Neural cell (in vitro differentiated cells): ENCODE data around the gene TPMT. TPM values are rescaled to one million over a fixed set of nuclear protein-coding genes. Genes with fewer than 3 reads are reported as not detected.

Experiments used
- H2AFZ ChIP-seq: fragments of 200-600, 300-800 bp; sonication (generic), shearing (Covaris generic); 2 replicates; pipeline ENCODE4 v1.6.0; 2014; ENCODE audit warnings: low read depth, mild to moderate bottlenecking, antibody characterized with exemption, low read length, moderate library complexity
- H3F3A ChIP-seq: fragments of 200-600 bp; shearing (Covaris generic); 2 replicates; pipeline ENCODE4 v1.6.1; 2016; ENCODE audit warnings: mild to moderate bottlenecking, moderate library complexity, mixed read lengths, antibody characterized with exemption, low read length; ENCODE audit not compliant: insufficient read depth, poor library complexity, severe bottlenecking
- H3K27ac ChIP-seq: fragments of 200-600, 300-800 bp; sonication (generic), shearing (Covaris generic); 2 replicates; pipeline ENCODE4 v1.5.1; 2014; ENCODE audit warnings: mild to moderate bottlenecking, low read length, moderate library complexity
- H3K27me3 ChIP-seq: fragments of 300-800, 200-600 bp; sonication (generic), shearing (Covaris generic); 2 replicates; pipeline ENCODE4 v1.6.0; 2014; ENCODE audit warnings: mild to moderate bottlenecking, low read depth, low read length, moderate library complexity; ENCODE audit not compliant: insufficient read depth
- H3K36me3 ChIP-seq: fragments of 300-800, 200-600 bp; sonication (generic), shearing (Covaris generic); 2 replicates; pipeline ENCODE4 v1.5.1; 2014; ENCODE audit warnings: mild to moderate bottlenecking, antibody characterized with exemption, low read length, moderate library complexity; ENCODE audit not compliant: insufficient read depth
- H3K4me2 ChIP-seq: fragments of 300-800, 200-600 bp; sonication (generic), shearing (Covaris generic); 2 replicates; pipeline ENCODE4 v1.6.0; 2014; ENCODE audit warnings: mild to moderate bottlenecking, low read length
- H3K4me3 ChIP-seq: fragments of 300-800, 200-600 bp; sonication (generic), shearing (Covaris generic); 2 replicates; pipeline ENCODE4 v1.5.1; 2014; ENCODE audit warnings: mild to moderate bottlenecking, low read length, moderate library complexity
- H3K79me2 ChIP-seq: fragments of 200-600 bp; shearing (Covaris generic); replicated peaks from 2 replicates; pipeline ENCODE4 v1.6.0; 2014; ENCODE audit warnings: mild to moderate bottlenecking, low read length, moderate library complexity; ENCODE audit not compliant: insufficient read depth
- H3K9ac ChIP-seq: fragments of 300-800, 200-600 bp; sonication (generic), shearing (Covaris generic); 2 replicates; pipeline ENCODE4 v1.6.1; 2016; ENCODE audit warnings: mild to moderate bottlenecking, low read length, mixed read lengths
- H3K9me2 ChIP-seq: fragments of 200-600 bp; shearing (Covaris generic); 2 replicates; pipeline ENCODE4 v1.6.1; 2016; ENCODE audit warnings: mild to moderate bottlenecking, low read length, mixed read lengths; ENCODE audit not compliant: insufficient read depth
- H3K9me3 ChIP-seq: fragments of 200-600, 300-800 bp; sonication (generic), shearing (Covaris generic); 2 replicates; pipeline ENCODE4 v1.6.1; 2016; ENCODE audit warnings: mild to moderate bottlenecking, mixed run types, low read length, moderate library complexity, mixed read lengths
- H4K20me1 ChIP-seq: fragments of 200-600 bp; shearing (Covaris generic); 2 replicates; pipeline ENCODE4 v1.6.1; 2016; ENCODE audit warnings: mild to moderate bottlenecking, mixed run types; ENCODE audit not compliant: insufficient read depth
- EP300 ChIP-seq: fragments of 450-650 bp; conservative IDR thresholded peaks from 2 replicates; pipeline ENCODE4 v1.6.1; 2014; ENCODE audit warnings: antibody characterized with exemption, mild to moderate bottlenecking, moderate library complexity; ENCODE audit not compliant: poor library complexity, severe bottlenecking
- EZH2 ChIP-seq: fragments of 200-600, 300-800 bp; shearing (Covaris generic), sonication (generic); IDR thresholded peaks from 2 replicates; pipeline ENCODE4 v1.6.1; 2014; ENCODE audit warnings: antibody characterized with exemption, low read length, borderline replicate concordance, mild to moderate bottlenecking; ENCODE audit not compliant: insufficient read depth, poor library complexity, severe bottlenecking
- MXI1 ChIP-seq: fragments of 450-650 bp; conservative IDR thresholded peaks from 2 replicates; pipeline ENCODE4 v1.6.1; 2014; ENCODE audit warnings: antibody characterized with exemption, mild to moderate bottlenecking; ENCODE audit not compliant: poor library complexity, severe bottlenecking
- POLR2AphosphoS5 ChIP-seq: IDR thresholded peaks from 2 replicates; pipeline ENCODE4 v1.6.1; 2012
- RAD21 ChIP-seq: fragments of 450-650 bp; conservative IDR thresholded peaks from 2 replicates; pipeline ENCODE4 v1.6.1; 2014; ENCODE audit warnings: antibody characterized with exemption, mild to moderate bottlenecking, moderate library complexity
- SMC3 ChIP-seq: fragments of 450-650 bp; conservative IDR thresholded peaks from 2 replicates; pipeline ENCODE4 v1.6.1; 2014; ENCODE audit warnings: antibody characterized with exemption, mild to moderate bottlenecking, moderate library complexity; ENCODE audit not compliant: poor library complexity
- TAF1 ChIP-seq: IDR thresholded peaks from 2 replicates; pipeline ENCODE4 v1.6.1; 2012; ENCODE audit warnings: low read depth
- polyA plus RNA-seq: library from polyadenylated mRNA; depleted of rRNA; stranded (reverse); fragments of >200 nt; gene quantifications from 2 replicates; pipeline ENCODE4 v1.2.3, GENCODE V29; 2014
- TF ChIP-seq, protein P1 (sequence below): IDR thresholded peaks from 2 replicates; pipeline ENCODE4 v1.6.1; 2012; ENCODE audit warnings: borderline replicate concordance
- TF ChIP-seq, protein P2 (sequence below): fragments of 450-650 bp; IDR thresholded peaks from 2 replicates; pipeline ENCODE4 v1.5.1; 2014; ENCODE audit warnings: antibody characterized with exemption, mild to moderate bottlenecking, moderate library complexity; ENCODE audit not compliant: poor library complexity, severe bottlenecking

TPMT gene
- polyA plus RNA-seq, 1 donor from 2014 or later: 5.7 TPM

DNA sequence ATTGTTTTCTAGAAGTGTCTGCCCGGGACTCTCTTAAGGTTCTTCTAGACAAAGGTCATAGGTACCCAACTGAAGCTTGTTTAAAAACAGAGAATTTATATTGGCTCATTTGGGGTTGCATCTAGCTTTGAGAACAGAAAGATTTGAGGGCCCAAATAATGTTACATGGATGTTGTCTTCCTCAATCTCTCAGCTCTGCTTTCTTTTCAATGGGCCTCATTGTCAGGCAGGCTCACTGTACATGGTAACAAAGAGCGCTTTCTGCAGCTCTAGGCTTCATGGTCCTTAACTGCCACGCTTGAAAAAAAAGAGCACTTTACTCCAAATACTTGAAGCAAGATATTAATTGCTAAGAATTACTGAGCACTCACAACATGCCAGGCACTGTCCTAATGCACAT, 54.6 kb downstream of the TPMT start:
- Histone ChIP-seq H3K27me3 (no peaks in the 10 kb centered on the region), H2AFZ (no peak overlapping the region), H3K4me3 (no peak overlapping the region), H3K9me2 (no peaks in the 10 kb centered on the region), H3K79me2 (no peaks in the 10 kb centered on the region), H3K9me3 (no peaks in the 10 kb centered on the region), H3K27ac (no peak overlapping the region), H3K9ac (no peak overlapping the region), H3K36me3 (no peaks in the 10 kb centered on the region), H4K20me1 (no peaks in the 10 kb centered on the region), H3F3A (no peaks in the 10 kb centered on the region), H3K4me2 (no peak overlapping the region)
- TF ChIP-seq POLR2AphosphoS5: no peak
- TF ChIP-seq, protein P1, sequence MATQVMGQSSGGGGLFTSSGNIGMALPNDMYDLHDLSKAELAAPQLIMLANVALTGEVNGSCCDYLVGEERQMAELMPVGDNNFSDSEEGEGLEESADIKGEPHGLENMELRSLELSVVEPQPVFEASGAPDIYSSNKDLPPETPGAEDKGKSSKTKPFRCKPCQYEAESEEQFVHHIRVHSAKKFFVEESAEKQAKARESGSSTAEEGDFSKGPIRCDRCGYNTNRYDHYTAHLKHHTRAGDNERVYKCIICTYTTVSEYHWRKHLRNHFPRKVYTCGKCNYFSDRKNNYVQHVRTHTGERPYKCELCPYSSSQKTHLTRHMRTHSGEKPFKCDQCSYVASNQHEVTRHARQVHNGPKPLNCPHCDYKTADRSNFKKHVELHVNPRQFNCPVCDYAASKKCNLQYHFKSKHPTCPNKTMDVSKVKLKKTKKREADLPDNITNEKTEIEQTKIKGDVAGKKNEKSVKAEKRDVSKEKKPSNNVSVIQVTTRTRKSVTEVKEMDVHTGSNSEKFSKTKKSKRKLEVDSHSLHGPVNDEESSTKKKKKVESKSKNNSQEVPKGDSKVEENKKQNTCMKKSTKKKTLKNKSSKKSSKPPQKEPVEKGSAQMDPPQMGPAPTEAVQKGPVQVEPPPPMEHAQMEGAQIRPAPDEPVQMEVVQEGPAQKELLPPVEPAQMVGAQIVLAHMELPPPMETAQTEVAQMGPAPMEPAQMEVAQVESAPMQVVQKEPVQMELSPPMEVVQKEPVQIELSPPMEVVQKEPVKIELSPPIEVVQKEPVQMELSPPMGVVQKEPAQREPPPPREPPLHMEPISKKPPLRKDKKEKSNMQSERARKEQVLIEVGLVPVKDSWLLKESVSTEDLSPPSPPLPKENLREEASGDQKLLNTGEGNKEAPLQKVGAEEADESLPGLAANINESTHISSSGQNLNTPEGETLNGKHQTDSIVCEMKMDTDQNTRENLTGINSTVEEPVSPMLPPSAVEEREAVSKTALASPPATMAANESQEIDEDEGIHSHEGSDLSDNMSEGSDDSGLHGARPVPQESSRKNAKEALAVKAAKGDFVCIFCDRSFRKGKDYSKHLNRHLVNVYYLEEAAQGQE: no peak
- no peak for TF ChIP-seq EZH2
- TF ChIP-seq EP300: no peak
- TF ChIP-seq TAF1: no peak
- no peak for TF ChIP-seq MXI1
- no peak for TF ChIP-seq SMC3
- TF ChIP-seq, protein P2, sequence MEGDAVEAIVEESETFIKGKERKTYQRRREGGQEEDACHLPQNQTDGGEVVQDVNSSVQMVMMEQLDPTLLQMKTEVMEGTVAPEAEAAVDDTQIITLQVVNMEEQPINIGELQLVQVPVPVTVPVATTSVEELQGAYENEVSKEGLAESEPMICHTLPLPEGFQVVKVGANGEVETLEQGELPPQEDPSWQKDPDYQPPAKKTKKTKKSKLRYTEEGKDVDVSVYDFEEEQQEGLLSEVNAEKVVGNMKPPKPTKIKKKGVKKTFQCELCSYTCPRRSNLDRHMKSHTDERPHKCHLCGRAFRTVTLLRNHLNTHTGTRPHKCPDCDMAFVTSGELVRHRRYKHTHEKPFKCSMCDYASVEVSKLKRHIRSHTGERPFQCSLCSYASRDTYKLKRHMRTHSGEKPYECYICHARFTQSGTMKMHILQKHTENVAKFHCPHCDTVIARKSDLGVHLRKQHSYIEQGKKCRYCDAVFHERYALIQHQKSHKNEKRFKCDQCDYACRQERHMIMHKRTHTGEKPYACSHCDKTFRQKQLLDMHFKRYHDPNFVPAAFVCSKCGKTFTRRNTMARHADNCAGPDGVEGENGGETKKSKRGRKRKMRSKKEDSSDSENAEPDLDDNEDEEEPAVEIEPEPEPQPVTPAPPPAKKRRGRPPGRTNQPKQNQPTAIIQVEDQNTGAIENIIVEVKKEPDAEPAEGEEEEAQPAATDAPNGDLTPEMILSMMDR: no peak
- TF ChIP-seq RAD21: no peak

DNA sequence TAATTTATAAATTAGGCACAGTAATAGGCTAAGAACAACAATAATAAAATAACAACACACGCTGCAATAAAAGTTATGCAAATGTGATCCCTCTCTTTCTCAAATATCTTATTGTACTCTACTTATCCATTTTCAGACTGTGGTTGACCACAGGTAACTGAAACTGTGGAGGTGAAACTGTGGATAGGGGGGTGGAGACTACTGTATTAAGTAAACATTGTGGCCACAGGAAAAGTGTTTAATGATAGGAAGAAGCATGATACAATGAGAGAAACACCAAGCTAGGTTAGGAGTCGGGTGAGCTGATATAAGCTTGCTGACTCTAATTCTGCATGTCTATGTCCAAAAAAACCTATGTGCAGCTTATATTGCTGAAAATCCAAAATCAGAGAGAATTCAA, 55.4 kb downstream of the TPMT start:
- H3K27me3 ChIP-seq: no peaks in the 10 kb centered on the region
- H3K27ac ChIP-seq: no peak overlapping the region
- H3K4me2 ChIP-seq: no peak overlapping the region
- no peaks in the 10 kb centered on the region for H3K36me3 ChIP-seq
- no peaks in the 10 kb centered on the region for H3F3A ChIP-seq
- H3K79me2 ChIP-seq: no peaks in the 10 kb centered on the region
- no peak overlapping the region for H3K9ac ChIP-seq
- no peaks in the 10 kb centered on the region for H3K9me2 ChIP-seq
- no peak for TF ChIP-seq MXI1
- no peak for TF ChIP-seq RAD21
- no peak for TF ChIP-seq EZH2
- TF ChIP-seq, protein P2: no peak
- TF ChIP-seq POLR2AphosphoS5: no peak
- no peak for TF ChIP-seq TAF1
- TF ChIP-seq SMC3: no peak
- TF ChIP-seq, protein P1: no peak
- no peak for TF ChIP-seq EP300
- H3K9me3 ChIP-seq: no peaks in the 10 kb centered on the region
- H2AFZ ChIP-seq: no peak overlapping the region
- no peak overlapping the region for H3K4me3 ChIP-seq
- H4K20me1 ChIP-seq: no peaks in the 10 kb centered on the region
